Hepatocyte (in vitro differentiated cells): ENCODE results near the gene PNPLA5. TPM values are rescaled to one million over a fixed set of nuclear protein-coding genes. Genes with fewer than 3 reads are reported as not detected.

ENCODE experiments used
- DNase-seq: peaks from one replicate; pipeline ENCODE4 v3.0.0-alpha.2; 2016; ENCODE audit warnings: low spot score
- H2AFZ ChIP-seq: fragments of 200-600 bp; sonication (generic); 2 replicates; pipeline ENCODE4 v1.6.0; 2016; ENCODE audit warnings: antibody characterized with exemption, mild to moderate bottlenecking
- H3K27ac ChIP-seq: fragments of 200-600 bp; sonication (generic); 2 replicates; pipeline ENCODE4 v1.5.1; 2016; ENCODE audit warnings: mild to moderate bottlenecking
- H3K27me3 ChIP-seq: fragments of 200-600 bp; sonication (generic); 2 replicates; pipeline ENCODE4 v1.6.1; 2016
- H3K36me3 ChIP-seq: fragments of 200-600 bp; sonication (generic); replicated peaks from 2 replicates; pipeline ENCODE4 v1.5.1; 2016; ENCODE audit warnings: low read depth; ENCODE audit not compliant: insufficient read depth
- H3K4me1 ChIP-seq: fragments of 200-600 bp; sonication (generic); 2 replicates; pipeline ENCODE4 v1.5.1; 2016; ENCODE audit warnings: mild to moderate bottlenecking, moderate library complexity; ENCODE audit not compliant: insufficient read depth
- H3K4me2 ChIP-seq: fragments of 200-600 bp; sonication (generic); 2 replicates; pipeline ENCODE4 v1.6.0; 2016
- H3K4me3 ChIP-seq: fragments of 200-600 bp; sonication (generic); 2 replicates; pipeline ENCODE4 v1.5.1; 2016; ENCODE audit warnings: mild to moderate bottlenecking
- H3K79me2 ChIP-seq: fragments of 200-600 bp; sonication (generic); 2 replicates; pipeline ENCODE4 v1.6.0; 2017; ENCODE audit warnings: mild to moderate bottlenecking
- H3K9me2 ChIP-seq: fragments of 200-600 bp; sonication (generic); replicated peaks from 2 replicates; pipeline ENCODE4 v1.6.0; 2017; ENCODE audit warnings: mild to moderate bottlenecking; ENCODE audit not compliant: insufficient read depth
- H3K9me3 ChIP-seq: fragments of 200-600 bp; sonication (generic); 2 replicates; pipeline ENCODE4 v1.5.1; 2016; ENCODE audit warnings: low read depth, mild to moderate bottlenecking
- H4K20me1 ChIP-seq: fragments of 200-600 bp; sonication (generic); 2 replicates; pipeline ENCODE4 v1.6.0; 2016; ENCODE audit warnings: mild to moderate bottlenecking; ENCODE audit not compliant: insufficient read depth, poor library complexity, severe bottlenecking
- CTCF ChIP-seq: fragments of 200-600 bp; sonication (generic); IDR thresholded peaks from 2 replicates; pipeline ENCODE4 v1.5.1; 2016; ENCODE audit warnings: antibody characterized with exemption, mild to moderate bottlenecking; ENCODE audit not compliant: poor library complexity
- EZH2 ChIP-seq: fragments of 200-600 bp; sonication (generic); IDR thresholded peaks from 2 replicates; pipeline ENCODE4 v1.6.1; 2016; ENCODE audit warnings: antibody characterized with exemption, mild to moderate bottlenecking, borderline replicate concordance
- EZH2phosphoT487 ChIP-seq: fragments of 200-600 bp; sonication (generic); IDR thresholded peaks from one replicate; pipeline ENCODE4 v1.6.1; 2018; ENCODE audit warnings: antibody characterized with exemption, mild to moderate bottlenecking, low read depth, moderate library complexity; ENCODE audit not compliant: unreplicated experiment, severe bottlenecking
- WGBS: methylation state at CpG from one replicate; pipeline ENCODE4 v1.1.6; 2016; ENCODE audit warnings: low lambda C conversion rate; ENCODE audit errors: missing lambda C conversion rate; 5-methylcytosine and 5-hydroxymethylcytosine counted together
- polyA plus RNA-seq: library from polyadenylated mRNA; unstranded; fragments of >200 nt; fragmentation: Nextera tagmentation; extraction: Ambion mirVana; gene quantifications from 2 replicates; pipeline ENCODE4 v1.2.1, GENCODE V29; 2016
- total RNA-seq: library from RNA; depleted of rRNA; stranded (reverse); fragments of >200 nt; gene quantifications from 2 replicates; pipeline ENCODE4 v1.2.3, GENCODE V29; 2014

The PNPLA5 gene
- total and polyA plus RNA-seq, 2 experiments from 2014 or later: 0.11 to 0.57 TPM

GRCh38 chr22:43881091-43882061 lies 10.4 kb downstream of the PNPLA5 start:
- no peaks in the 10 kb centered on the region for H3K9me2 ChIP-seq
- no peaks in the 10 kb centered on the region for H3K79me2 ChIP-seq
- H2AFZ ChIP-seq: no peak overlapping the region
- no peaks in the 10 kb centered on the region for H4K20me1 ChIP-seq
- no peak overlapping the region for H3K4me3 ChIP-seq
- no peaks in the 10 kb centered on the region for H3K27me3 ChIP-seq
- H3K9me3 ChIP-seq: no peaks in the 10 kb centered on the region
- H3K36me3 ChIP-seq: no peaks in the 10 kb centered on the region
- TF ChIP-seq EZH2: no peak
- TF ChIP-seq EZH2phosphoT487: no peak
- no peak for TF ChIP-seq CTCF
- DNase-seq: no peak
- no peak overlapping the region for H3K27ac ChIP-seq
- 88% methylated on average over 18 of the region's 19 CpGs for WGBS
- no peak overlapping the region for H3K4me2 ChIP-seq
- H3K4me1 ChIP-seq: no peaks in the 10 kb centered on the region

DNA sequence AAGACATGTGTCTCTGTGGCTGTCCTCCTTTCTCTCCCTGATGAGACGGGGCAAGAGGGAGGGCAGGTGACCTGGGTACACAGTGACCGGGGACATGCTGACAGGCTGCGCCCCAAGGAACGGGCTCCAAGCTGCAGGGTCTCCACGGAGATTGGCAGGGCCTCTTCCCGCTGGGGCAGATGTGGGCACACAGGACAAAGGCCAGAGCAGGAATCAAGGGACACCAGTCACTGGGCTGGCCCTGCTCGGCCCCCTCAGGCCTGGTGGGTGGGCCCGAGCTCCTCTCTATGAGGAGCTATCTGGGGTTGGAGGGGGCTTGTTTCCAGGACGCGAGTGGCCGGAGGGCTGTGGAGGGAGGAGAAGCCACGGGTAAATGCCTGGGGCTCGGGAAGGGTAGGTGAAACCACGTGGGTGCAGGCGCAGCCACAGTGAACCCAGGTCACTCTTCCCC lies 11.2 kb downstream of the PNPLA5 start:
- DNase-seq: no peak
- no peak overlapping the region for H3K4me2 ChIP-seq
- no peaks in the 10 kb centered on the region for H3K79me2 ChIP-seq
- no peaks in the 10 kb centered on the region for H3K4me1 ChIP-seq
- H3K9me3 ChIP-seq: no peaks in the 10 kb centered on the region
- no peaks in the 10 kb centered on the region for H3K27me3 ChIP-seq
- no peak overlapping the region for H3K27ac ChIP-seq
- H3K36me3 ChIP-seq: no peaks in the 10 kb centered on the region
- no peak overlapping the region for H2AFZ ChIP-seq
- TF ChIP-seq EZH2 (no peak), CTCF (no peak), EZH2phosphoT487 (no peak)
- H3K4me3 ChIP-seq: no peak overlapping the region
- H4K20me1 ChIP-seq: no peaks in the 10 kb centered on the region
- 85% methylated on average over 15 of the region's 15 CpGs for WGBS
- no peaks in the 10 kb centered on the region for H3K9me2 ChIP-seq

- Histone ChIP-seq H3K27me3 (no peaks in the 10 kb centered on the region), H3K79me2 (no peaks in the 10 kb centered on the region), H3K9me3 (no peaks in the 10 kb centered on the region), H3K36me3 (no peaks in the 10 kb centered on the region), H3K9me2 (no peaks in the 10 kb centered on the region), H2AFZ (no peak overlapping the region), H3K4me3 (no peak overlapping the region), H3K27ac (no peak overlapping the region), H3K4me1 (no peaks in the 10 kb centered on the region), H3K4me2 (no peak overlapping the region), H4K20me1 (no peaks in the 10 kb centered on the region)
- TF ChIP-seq EZH2: no peak
- no peak for TF ChIP-seq EZH2phosphoT487
- no peak for TF ChIP-seq CTCF
- WGBS: 89% methylated on average over 14 of the region's 14 CpGs
- no peak for DNase-seq
These were observed 11.8 kb downstream of the PNPLA5 start for GRCh38 chr22:43879901-43880540.
